Suprapubic skin (tissue), 4 donors: Measurements from ENCODE around the gene ARSG. TPM values are rescaled to one million over a fixed set of nuclear protein-coding genes. Genes with fewer than 3 reads are reported as not detected.

Source experiments
- DNase-seq, 2 donors: peaks; one replicate each; pipeline ENCODE4 v3.0.0-alpha.2; 2019; ENCODE audit warnings: low spot score in 2 of 2
- H3K27ac ChIP-seq: fragments of 200-600 bp; sonication (generic); one replicate; pipeline ENCODE4 v1.5.1; 2019
- H3K27me3 ChIP-seq: fragments of 200-600 bp; sonication (generic); one replicate; pipeline ENCODE4 v1.5.1; 2019
- H3K36me3 ChIP-seq: fragments of 200-600 bp; sonication (generic); one replicate; pipeline ENCODE4 v1.5.1; 2019
- H3K4me1 ChIP-seq: fragments of 200-600 bp; sonication (generic); one replicate; pipeline ENCODE4 v1.5.1; 2019
- H3K4me3 ChIP-seq: fragments of 200-600 bp; sonication (generic); one replicate; pipeline ENCODE4 v1.5.1; 2019; ENCODE audit warnings: mild to moderate bottlenecking
- H3K9me3 ChIP-seq: fragments of 200-600 bp; sonication (generic); one replicate; pipeline ENCODE4 v1.5.1; 2019
- CTCF ChIP-seq, 2 donors: fragments of 200-600 bp in 1 of 2; fragments of 450-650 bp in 1 of 2; sonication (generic) in 1 of 2; IDR thresholded peaks; one replicate each; pipeline ENCODE4 v1.5.1; 2016 to 2019; ENCODE audit warnings: antibody characterized with exemption in 2 of 2, mild to moderate bottlenecking in 1 of 2, moderate library complexity in 1 of 2
- EP300 ChIP-seq: sonication (generic); formaldehyde crosslinking; IDR thresholded peaks from one replicate; pipeline ENCODE4 v1.6.1; 2017; ENCODE audit warnings: antibody characterized with exemption
- POLR2A ChIP-seq, 2 donors: fragments of 450-650 bp; IDR thresholded peaks; one replicate each; pipeline ENCODE4 v1.6.1; 2017; ENCODE audit warnings: antibody characterized with exemption in 2 of 2, mild to moderate bottlenecking in 2 of 2, moderate library complexity in 2 of 2
- POLR2AphosphoS5 ChIP-seq, 3 donors: sonication (generic); formaldehyde crosslinking; IDR thresholded peaks; one replicate each; pipeline ENCODE4 v1.6.1; 2017; ENCODE audit warnings: antibody characterized with exemption in 3 of 3
- WGBS: methylation state at CpG from one replicate; pipeline ENCODE4 v1.1.5; 2018; 5-methylcytosine and 5-hydroxymethylcytosine counted together
- total RNA-seq, 4 donors: library from RNA; depleted of rRNA; stranded (reverse); fragments of >200 nt; gene quantifications; one replicate each; pipeline ENCODE4 v1.1.0, GENCODE V29; 2016

ARSG gene
- total RNA-seq, 4 donors from 2014 or later = 7.7 to 12.7 (median 10.7) TPM

GRCh38 chr17:68319410-68320162, 28.3 kb downstream of the ARSG start:
- no peak for TF ChIP-seq EP300
- no peak for TF ChIP-seq POLR2A (IDR thresholded peaks at IDR 0.05)
- no peak for TF ChIP-seq CTCF (IDR thresholded peaks at IDR 0.05)
- no peak for TF ChIP-seq POLR2AphosphoS5 (IDR thresholded peaks at IDR 0.05)
- no peaks in the 10 kb centered on the region for H3K36me3 ChIP-seq
- 92% methylated on average over 12 of the region's 12 CpGs for WGBS
- peaks cover 10% of the 10 kb centered on the region for H3K4me1 ChIP-seq
- no peak for DNase-seq
- no peak overlapping the region for H3K27ac ChIP-seq
- H3K27me3 ChIP-seq = no peaks in the 10 kb centered on the region
- H3K9me3 ChIP-seq = no peaks in the 10 kb centered on the region
- H3K4me3 ChIP-seq = no peak overlapping the region

GRCh38 chr17:68320311-68320865, 29.1 kb downstream of the ARSG start:
- Histone ChIP-seq H3K27me3 (no peaks in the 10 kb centered on the region), H3K4me1 (peaks cover 2% of the 10 kb centered on the region), H3K4me3 (no peak overlapping the region), H3K27ac (no peak overlapping the region), H3K9me3 (no peaks in the 10 kb centered on the region), H3K36me3 (no peaks in the 10 kb centered on the region)
- DNase-seq = no peak
- no peak for TF ChIP-seq POLR2AphosphoS5 (IDR thresholded peaks at IDR 0.05)
- no peak for TF ChIP-seq EP300
- no peak for TF ChIP-seq CTCF (IDR thresholded peaks at IDR 0.05)
- TF ChIP-seq POLR2A (IDR thresholded peaks at IDR 0.05) = no peak
- whole genome bisulfite sequencing = 40% methylated on average over 5 of the region's 5 CpGs

GRCh38 chr17:68320943-68321555, 29.8 kb downstream of the ARSG start:
- WGBS = 94% methylated on average over 7 of the region's 7 CpGs
- TF ChIP-seq POLR2A (IDR thresholded peaks at IDR 0.05) = no peak
- no peak for TF ChIP-seq EP300
- no peak for TF ChIP-seq CTCF (IDR thresholded peaks at IDR 0.05)
- TF ChIP-seq POLR2AphosphoS5 (IDR thresholded peaks at IDR 0.05) = no peak

GRCh38 chr17:68321556-68321954, 30.3 kb downstream of the ARSG start:
- H3K4me3 ChIP-seq = no peak overlapping the region
- no peak for DNase-seq
- H3K4me1 ChIP-seq = no peaks in the 10 kb centered on the region
- H3K27me3 ChIP-seq = no peaks in the 10 kb centered on the region
- H3K27ac ChIP-seq = no peak overlapping the region
- no peak for TF ChIP-seq POLR2A (IDR thresholded peaks at IDR 0.05)
- no peak for TF ChIP-seq EP300
- no peak for TF ChIP-seq CTCF (IDR thresholded peaks at IDR 0.05)
- TF ChIP-seq POLR2AphosphoS5 (IDR thresholded peaks at IDR 0.05) = no peak
- no peaks in the 10 kb centered on the region for H3K9me3 ChIP-seq
- no peaks in the 10 kb centered on the region for H3K36me3 ChIP-seq
- 81% methylated on average over 4 of the region's 4 CpGs for WGBS

More at GRCh38 chr17:68320943-68321555, 29.8 kb downstream of the ARSG start:
- no peak overlapping the region for H3K27ac ChIP-seq
- no peaks in the 10 kb centered on the region for H3K27me3 ChIP-seq
- H3K4me1 ChIP-seq = no peaks in the 10 kb centered on the region
- no peak for DNase-seq
- H3K4me3 ChIP-seq = no peak overlapping the region
- H3K9me3 ChIP-seq = no peaks in the 10 kb centered on the region
- no peaks in the 10 kb centered on the region for H3K36me3 ChIP-seq

- WGBS = 75% methylated on average over 3 of the region's 3 CpGs
- no peaks in the 10 kb centered on the region for H3K9me3 ChIP-seq
- TF ChIP-seq EP300 (no peak), POLR2AphosphoS5 (IDR thresholded peaks at IDR 0.05) (no peak), POLR2A (IDR thresholded peaks at IDR 0.05) (no peak), CTCF (IDR thresholded peaks at IDR 0.05) (no peak)
- H3K27ac ChIP-seq = no peak overlapping the region
- H3K36me3 ChIP-seq = no peaks in the 10 kb centered on the region
- H3K4me1 ChIP-seq = no peaks in the 10 kb centered on the region
- no peaks in the 10 kb centered on the region for H3K27me3 ChIP-seq
- DNase-seq = no peak
- no peak overlapping the region for H3K4me3 ChIP-seq
Observed at GRCh38 chr17:68322630-68323029, 31.3 kb downstream of the ARSG start.
